HL-60 (cell line): ENCODE data around the gene SRGAP3.

Experiments used
- CTCF ChIP-seq: IDR thresholded peaks from one replicate; pipeline ENCODE4 v1.5.1; 2011; ENCODE audit warnings: low read length, control low read depth, inconsistent platforms; ENCODE audit not compliant: insufficient read depth
- GABPA ChIP-seq: IDR thresholded peaks from 2 replicates; pipeline ENCODE4 v1.6.1; 2012; ENCODE audit warnings: low read depth
- POLR2AphosphoS5 ChIP-seq: IDR thresholded peaks from 2 replicates; pipeline ENCODE4 v1.6.1; 2012; ENCODE audit warnings: low read depth

GRCh38 chr3:9167222-9167621 is 82.2 kb downstream of the SRGAP3 start:
- TF ChIP-seq CTCF (no peak), POLR2AphosphoS5 (no peak), GABPA (no peak)
